GM18526 (cell line): Measurements from ENCODE around the gene OR14J1.

ENCODE experiments used
- POLR2A ChIP-seq: IDR thresholded peaks from 3 replicates; pipeline ENCODE4 v1.6.1; 2011; ENCODE audit not compliant: insufficient read length; ENCODE audit errors: extremely low read depth

OR14J1 gene, protein sequence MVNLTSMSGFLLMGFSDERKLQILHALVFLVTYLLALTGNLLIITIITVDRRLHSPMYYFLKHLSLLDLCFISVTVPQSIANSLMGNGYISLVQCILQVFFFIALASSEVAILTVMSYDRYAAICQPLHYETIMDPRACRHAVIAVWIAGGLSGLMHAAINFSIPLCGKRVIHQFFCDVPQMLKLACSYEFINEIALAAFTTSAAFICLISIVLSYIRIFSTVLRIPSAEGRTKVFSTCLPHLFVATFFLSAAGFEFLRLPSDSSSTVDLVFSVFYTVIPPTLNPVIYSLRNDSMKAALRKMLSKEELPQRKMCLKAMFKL

DNA sequence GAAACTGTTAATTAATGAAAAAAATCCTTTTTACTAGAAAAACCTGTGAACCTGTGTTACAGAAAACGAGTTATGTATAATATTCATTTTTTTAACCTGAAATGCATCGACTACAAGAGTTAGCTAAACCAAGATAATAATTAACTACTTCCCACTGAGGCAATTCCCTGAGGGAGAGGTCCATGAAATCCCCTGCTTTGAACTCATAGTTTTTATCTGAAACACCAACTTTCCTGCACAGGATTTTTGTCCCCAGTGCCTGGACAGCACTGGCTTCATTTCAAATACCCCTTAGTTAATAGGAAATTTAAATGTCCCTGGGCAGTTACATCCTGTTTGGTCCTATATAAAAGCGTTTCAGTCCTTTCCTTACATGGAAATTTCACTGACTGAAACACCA, at the start of gene OR14J1:
OR14J1 (plus strand) TSS at position 386 of the 400 bp plus-strand sequence. CDS start 4,989 bp downstream, outside the sequence.
- no peak for TF ChIP-seq POLR2A

- no peak for TF ChIP-seq POLR2A
Observed at GRCh38 chr6:29251736-29252135, 49.8 kb upstream of the OR14J1 start.

DNA sequence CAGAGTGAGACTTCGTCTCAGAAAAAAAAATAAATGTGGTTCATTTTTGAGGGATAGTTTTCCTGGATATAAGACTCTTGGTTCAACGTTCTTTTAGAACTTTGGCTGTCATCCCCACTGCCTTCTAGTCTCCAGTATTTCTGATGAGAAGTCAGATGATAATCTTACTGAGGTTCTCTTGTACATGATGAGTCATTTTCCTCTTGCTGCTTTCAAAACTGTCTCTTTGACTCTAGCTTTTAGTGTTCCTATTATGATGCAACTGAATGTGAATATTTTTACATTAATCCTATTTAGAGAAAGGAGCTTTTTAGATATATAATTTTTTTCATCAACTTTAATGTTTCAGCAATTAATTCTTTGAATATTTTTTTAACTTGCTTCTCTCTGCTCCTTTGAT, 46.0 kb upstream of the OR14J1 start:
- no peak for TF ChIP-seq POLR2A

GRCh38 chr6:29259721-29260120, 41.8 kb upstream of the OR14J1 start:
- no peak for TF ChIP-seq POLR2A

GRCh38 chr6:29263001-29263400, 38.5 kb upstream of the OR14J1 start:
- no peak for TF ChIP-seq POLR2A

GRCh38 chr6:29294499-29294914, 7.0 kb upstream of the OR14J1 start:
- TF ChIP-seq POLR2A: no peak

DNA sequence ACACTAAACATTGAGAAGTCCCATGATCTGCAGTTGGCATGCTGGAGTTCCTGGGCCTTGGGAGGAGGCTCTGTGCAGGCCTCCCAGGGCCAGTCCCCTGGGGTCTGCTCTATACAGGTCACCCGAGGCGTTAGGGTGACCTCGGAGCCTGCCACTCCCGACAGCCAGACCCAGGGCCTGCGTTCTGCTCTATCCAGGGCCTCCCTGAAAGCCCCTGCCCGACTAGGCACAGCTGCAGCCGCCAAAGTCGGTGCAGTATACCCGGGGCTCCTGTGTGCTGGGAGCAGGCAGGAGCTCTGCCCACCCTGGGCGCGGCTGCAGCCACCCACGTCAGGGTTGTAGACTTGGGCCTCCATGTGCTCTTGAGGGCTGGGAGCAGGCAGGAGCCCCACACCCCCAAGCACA, 6.3 kb upstream of the OR14J1 start:
- TF ChIP-seq POLR2A: no peak

DNA sequence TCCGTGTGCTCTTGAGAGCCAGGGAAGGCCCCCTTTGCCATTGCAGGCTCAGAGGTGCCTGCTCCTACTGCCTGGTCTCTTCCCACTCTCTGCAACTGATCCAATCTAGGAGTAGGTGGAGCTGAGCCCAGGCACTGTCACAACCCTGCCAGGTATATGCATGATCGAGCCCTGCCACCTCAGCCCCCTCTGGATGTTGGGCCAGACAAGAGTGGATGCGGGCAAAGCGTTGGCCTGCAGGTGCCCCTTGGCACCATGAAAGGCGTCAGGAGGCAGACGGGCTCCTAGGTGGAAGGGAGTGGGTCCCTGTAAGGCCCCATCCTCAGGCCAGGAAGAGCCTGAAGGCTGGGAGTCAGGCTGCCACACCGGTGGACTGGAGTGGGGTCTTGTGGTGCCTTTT, 5.9 kb upstream of the OR14J1 start:
- no peak for TF ChIP-seq POLR2A

- TF ChIP-seq POLR2A: no peak
Observed at GRCh38 chr6:29319931-29320330, 18.4 kb downstream of the OR14J1 start.

DNA sequence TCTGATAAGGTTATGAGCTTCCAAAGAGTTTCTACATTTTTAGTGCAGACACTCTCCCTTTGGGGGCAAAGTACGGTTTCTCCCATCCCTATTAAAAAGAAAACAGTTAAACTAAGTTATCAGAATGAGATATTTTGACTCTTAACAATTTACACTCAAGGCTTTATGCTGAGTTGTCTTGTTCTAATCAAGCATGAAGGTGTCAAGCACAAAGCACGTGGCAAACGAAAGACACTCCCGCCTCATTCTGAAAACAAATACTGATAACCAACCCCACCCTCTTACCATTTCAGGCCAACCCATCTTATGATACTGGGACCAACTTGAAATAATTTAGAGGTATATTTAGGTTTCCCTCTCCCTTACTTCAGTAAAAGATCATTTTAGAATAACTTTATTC, 24.3 kb downstream of the OR14J1 start:
- no peak for TF ChIP-seq POLR2A

DNA sequence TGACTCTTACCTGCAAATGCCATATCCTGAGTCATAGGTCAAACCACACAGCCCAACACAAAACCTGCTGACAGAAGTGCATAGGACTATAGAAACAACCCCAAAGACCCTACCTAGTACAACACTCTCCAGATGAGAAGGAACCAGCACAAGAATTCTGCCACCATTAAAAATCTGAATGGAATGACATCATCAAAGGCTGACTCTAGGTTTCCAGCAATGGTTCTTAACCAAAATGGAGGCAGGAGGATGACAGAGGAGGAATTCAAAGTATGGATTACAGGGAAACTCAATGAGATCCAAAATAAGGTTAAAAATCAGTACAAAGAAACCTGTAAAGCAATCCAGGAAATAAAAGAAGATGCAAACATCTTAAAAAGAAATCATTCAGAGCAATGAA, 31.2 kb downstream of the OR14J1 start:
- TF ChIP-seq POLR2A: no peak

DNA sequence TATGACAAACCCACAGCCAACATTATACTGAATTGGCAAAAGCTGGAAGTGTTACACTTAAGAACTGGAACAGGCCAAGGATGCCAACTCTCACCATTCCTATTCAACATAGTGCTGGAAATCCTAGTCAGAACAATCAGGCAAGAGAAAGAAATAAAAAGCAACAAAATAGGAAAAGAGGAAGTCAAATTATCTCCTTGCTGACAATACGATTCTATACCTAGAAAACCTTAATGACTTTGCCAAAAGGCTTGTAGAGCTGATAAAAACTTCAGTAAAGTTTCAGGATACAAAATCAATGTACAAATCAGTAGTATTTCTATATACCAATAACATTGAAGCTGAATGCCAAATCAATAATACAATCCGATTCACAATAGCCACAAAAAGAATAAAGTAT, 34.8 kb downstream of the OR14J1 start:
- TF ChIP-seq POLR2A: no peak

DNA sequence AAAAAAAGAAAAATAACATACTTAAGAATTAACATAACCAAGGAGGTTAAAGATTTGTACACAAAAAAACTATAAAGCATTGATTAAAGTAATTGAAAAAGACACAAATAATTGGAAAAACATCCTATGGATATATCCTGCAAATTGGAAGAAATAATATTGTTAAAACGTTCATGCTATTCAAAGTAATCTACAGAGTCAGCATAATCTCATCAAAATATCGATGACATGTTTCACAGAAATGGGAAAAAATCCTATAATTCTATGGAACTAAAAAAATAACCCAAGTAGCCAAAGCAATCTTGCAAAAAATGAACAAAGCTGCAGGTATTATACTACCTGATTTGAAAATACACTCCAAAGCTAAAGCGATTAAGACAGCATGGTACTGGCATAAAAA, 43.9 kb downstream of the OR14J1 start:
- no peak for TF ChIP-seq POLR2A

DNA sequence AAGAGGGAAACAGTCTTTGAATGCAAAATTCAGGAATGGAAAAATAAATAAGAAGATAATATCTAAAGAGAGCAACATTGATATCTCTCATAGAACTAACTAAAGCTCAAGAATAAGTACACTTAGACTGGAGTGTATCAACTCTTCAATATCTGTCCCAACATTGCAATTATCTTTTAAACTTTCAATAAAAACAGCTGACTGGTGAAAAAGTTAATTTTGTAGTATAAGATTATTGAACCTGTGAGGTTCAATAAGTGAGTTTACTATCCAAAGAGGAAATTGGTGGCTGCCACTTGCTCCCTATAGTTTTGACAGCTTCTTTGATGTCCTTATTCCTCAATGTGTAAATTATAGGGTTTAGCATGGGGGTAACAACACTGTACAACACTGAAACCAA, 53.5 kb downstream of the OR14J1 start:
- TF ChIP-seq POLR2A: no peak

- no peak for TF ChIP-seq POLR2A
Observed at GRCh38 chr6:29355603-29356002, 54.1 kb downstream of the OR14J1 start.
